MCF 10A (cell line): ENCODE data around the gene TEX261. TPM values are rescaled to one million over a fixed set of nuclear protein-coding genes. Genes with fewer than 3 reads are reported as not detected.

ENCODE experiments used
- BruUV-seq: library from RNA; stranded (reverse); fragments of 400-500 nt; replicated peaks from 2 replicates; lab custom pipeline; 2021; lab: Mats Ljungman, UMichigan
- CTCF ChIA-PET: fragments of 300-600 bp; sonication (Branson Sonifier 250); formaldehyde crosslinking; extraction: SDS; loops from one replicate; lab custom pipeline; 2021; ENCODE audit warnings: antibody characterized with exemption, inconsistent platforms; lab: Yijun Ruan, JAX
- POLR2A ChIA-PET: fragments of 300-600, 350-650 bp; sonication (Branson Sonifier 250); formaldehyde crosslinking; extraction: SDS; loops from one replicate; lab custom pipeline; 2020; ENCODE audit warnings: antibody characterized with exemption, inconsistent platforms; lab: Yijun Ruan, JAX
- DNase-seq: peaks from one replicate; pipeline ENCODE4 v3.0.0-alpha.2; 2018; ENCODE audit not compliant: unreplicated experiment
- H3K27ac Mint-ChIP-seq: one replicate; pipeline ENCODE4 v1.8.0; 2022; ENCODE audit warnings: mild to moderate bottlenecking, low read depth, mixed read lengths; ENCODE audit not compliant: unreplicated experiment
- H3K27me3 Mint-ChIP-seq: one replicate; pipeline ENCODE4 v1.8.0; 2022; ENCODE audit warnings: mixed read lengths; ENCODE audit not compliant: insufficient read depth, unreplicated experiment
- H3K36me3 Mint-ChIP-seq: one replicate; pipeline ENCODE4 v1.8.0; 2022; ENCODE audit warnings: mild to moderate bottlenecking, moderate library complexity, mixed read lengths; ENCODE audit not compliant: insufficient read depth, unreplicated experiment
- H3K4me1 Mint-ChIP-seq: one replicate; pipeline ENCODE4 v1.8.0; 2022; ENCODE audit warnings: mixed read lengths; ENCODE audit not compliant: insufficient read depth, unreplicated experiment
- H3K4me3 Mint-ChIP-seq: one replicate; pipeline ENCODE4 v1.8.0; 2022; ENCODE audit warnings: mild to moderate bottlenecking, moderate library complexity, mixed read lengths; ENCODE audit not compliant: unreplicated experiment
- H3K9me3 Mint-ChIP-seq: one replicate; pipeline ENCODE4 v1.8.0; 2022; ENCODE audit warnings: mixed read lengths; ENCODE audit not compliant: unreplicated experiment
- intact Hi-C: fragments of 100-400 bp; cut with micrococcal nuclease; formaldehyde crosslinking; loops from 2 replicates; pipeline ENCODE4 v1.14.1; 2022
- total RNA-seq: library from RNA; stranded (reverse); gene quantifications from 2 replicates; pipeline ENCODE4 v1.2.3, GENCODE V29; 2022
- TF ChIP-seq, protein P1 (sequence below): fragments of 200-600 bp; IDR thresholded peaks from one replicate; pipeline ENCODE4 v1.8.0; 2022; ENCODE audit warnings: antibody characterized with exemption, mild to moderate bottlenecking; ENCODE audit not compliant: unreplicated experiment

Gene TEX261
- total RNA-seq, 1 experiment from 2014 or later, result 63.2 TPM

DNA sequence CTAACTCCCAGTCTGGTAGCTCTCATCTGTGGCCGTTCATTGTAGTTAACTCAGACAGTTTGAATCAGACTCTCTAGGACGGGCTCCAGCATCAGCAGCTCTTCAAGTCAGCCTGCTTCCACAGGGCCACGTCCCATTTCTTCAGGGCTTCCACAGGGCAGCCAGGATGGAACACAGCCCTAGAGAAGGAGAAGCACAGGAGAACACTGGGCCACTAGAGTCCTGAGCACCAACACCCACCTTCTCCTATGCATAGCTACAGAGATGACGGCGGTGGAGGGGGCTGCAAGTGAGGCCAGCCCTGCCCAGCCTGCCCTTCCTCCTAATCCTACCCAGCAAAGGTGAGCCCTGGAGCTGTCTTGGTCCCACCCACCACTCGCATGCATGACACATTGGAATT is 10.2 kb upstream of the TEX261 start:
- no TSS peak for BruUV-seq

DNA sequence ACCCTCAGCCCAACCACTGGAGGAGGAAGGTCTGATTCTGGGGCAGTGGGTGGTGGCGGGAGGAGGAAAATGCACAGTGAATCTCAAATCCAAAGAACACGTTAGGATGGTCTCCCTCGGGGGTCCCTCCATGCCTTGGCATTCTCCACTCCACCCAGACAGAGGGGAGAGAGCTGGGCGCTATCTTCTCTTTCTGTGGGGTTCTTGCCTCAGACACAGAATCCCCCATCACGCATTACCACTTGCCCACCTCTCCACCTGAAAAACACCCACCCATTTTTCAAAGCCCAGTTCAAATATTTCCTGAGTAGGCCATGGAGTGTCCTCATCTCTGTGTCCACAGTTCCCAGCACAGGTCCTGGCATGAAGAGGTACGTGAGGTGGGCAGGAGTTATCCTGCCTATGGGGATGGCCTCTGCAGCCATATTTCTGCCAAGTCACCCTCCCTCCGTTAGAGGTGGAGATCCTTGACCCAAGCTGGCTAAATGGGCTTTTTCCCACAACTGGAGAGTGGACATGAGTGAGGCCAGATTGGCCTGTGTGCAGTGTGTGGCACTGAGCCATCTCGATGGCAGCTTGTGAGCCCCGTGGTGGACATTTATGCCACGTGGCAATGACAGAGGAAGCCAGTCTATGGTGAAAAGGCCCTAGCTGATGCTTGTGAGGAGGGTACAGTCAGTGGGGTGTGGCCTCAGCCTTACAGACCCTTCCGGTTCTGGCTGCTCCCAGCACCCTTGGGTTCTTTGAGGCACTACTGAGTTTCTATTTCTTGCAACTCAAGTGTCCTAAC is 9.5 kb upstream of the TEX261 start:
- TF ChIP-seq, protein P1, sequence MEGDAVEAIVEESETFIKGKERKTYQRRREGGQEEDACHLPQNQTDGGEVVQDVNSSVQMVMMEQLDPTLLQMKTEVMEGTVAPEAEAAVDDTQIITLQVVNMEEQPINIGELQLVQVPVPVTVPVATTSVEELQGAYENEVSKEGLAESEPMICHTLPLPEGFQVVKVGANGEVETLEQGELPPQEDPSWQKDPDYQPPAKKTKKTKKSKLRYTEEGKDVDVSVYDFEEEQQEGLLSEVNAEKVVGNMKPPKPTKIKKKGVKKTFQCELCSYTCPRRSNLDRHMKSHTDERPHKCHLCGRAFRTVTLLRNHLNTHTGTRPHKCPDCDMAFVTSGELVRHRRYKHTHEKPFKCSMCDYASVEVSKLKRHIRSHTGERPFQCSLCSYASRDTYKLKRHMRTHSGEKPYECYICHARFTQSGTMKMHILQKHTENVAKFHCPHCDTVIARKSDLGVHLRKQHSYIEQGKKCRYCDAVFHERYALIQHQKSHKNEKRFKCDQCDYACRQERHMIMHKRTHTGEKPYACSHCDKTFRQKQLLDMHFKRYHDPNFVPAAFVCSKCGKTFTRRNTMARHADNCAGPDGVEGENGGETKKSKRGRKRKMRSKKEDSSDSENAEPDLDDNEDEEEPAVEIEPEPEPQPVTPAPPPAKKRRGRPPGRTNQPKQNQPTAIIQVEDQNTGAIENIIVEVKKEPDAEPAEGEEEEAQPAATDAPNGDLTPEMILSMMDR, result no peak
- DNase-seq, result no peak
- H3K36me3 Mint-ChIP-seq, result no peaks in the 10 kb centered on the region
- H3K4me1 Mint-ChIP-seq, result no peaks in the 10 kb centered on the region
- ChIA-PET POLR2A (interaction anchor here (0.7 kb wide), 1 partner anchor 131 kb away, joined by 3 read pairs; no protein-coding TSS in a partner anchor), CTCF (interaction anchor here (0.6 kb wide), 1 partner anchor 7 kb away, joined by 4 read pairs; no protein-coding TSS in a partner anchor)
- no peaks in the 10 kb centered on the region for H3K9me3 Mint-ChIP-seq
- H3K4me3 Mint-ChIP-seq, result no peak overlapping the region
- intact Hi-C loops, result no loop called here
- BruUV-seq, result no TSS peak
- no peaks in the 10 kb centered on the region for H3K27me3 Mint-ChIP-seq
- no peak overlapping the region for H3K27ac Mint-ChIP-seq

More for the DNA sequence above, 10.2 kb upstream of the TEX261 start:
- Mint-ChIP-seq H3K27me3 (peaks cover 2% of the 10 kb centered on the region), H3K4me3 (no peak overlapping the region), H3K9me3 (no peaks in the 10 kb centered on the region), H3K36me3 (no peaks in the 10 kb centered on the region), H3K4me1 (no peaks in the 10 kb centered on the region), H3K27ac (no peak overlapping the region)
- intact Hi-C loops, result no loop called here
- ChIA-PET CTCF (interaction anchor here (0.6 to 1.6 kb wide), 3 partner anchors 8 to 40 kb away, joined by 3 to 9 read pairs (median 4); no protein-coding TSS in a partner anchor), POLR2A (no interaction called here)
- TF ChIP-seq, protein P1, result no peak
- no peak for DNase-seq

DNA sequence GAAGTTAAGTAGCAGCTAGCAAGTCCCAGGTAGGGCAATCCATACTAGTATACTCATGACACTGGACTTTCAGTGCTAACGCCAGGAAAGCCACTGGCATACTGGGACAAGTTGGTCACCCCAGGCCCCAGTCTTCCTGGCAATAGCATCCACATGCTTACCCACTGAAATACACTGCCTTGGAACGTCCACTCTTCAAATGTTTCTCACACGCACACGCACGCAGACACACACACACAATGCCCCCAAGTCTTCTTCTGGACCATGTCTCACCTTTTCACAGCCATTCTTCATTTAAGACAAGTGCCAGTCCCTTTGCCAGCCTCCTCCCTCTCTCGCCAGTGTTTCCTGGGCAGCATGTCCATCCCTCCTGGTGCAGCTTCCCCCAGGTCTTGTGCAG is 8.7 kb upstream of the TEX261 start:
- Mint-ChIP-seq H3K4me1 (no peaks in the 10 kb centered on the region), H3K27ac (no peak overlapping the region), H3K4me3 (no peak overlapping the region), H3K36me3 (no peaks in the 10 kb centered on the region), H3K9me3 (no peaks in the 10 kb centered on the region), H3K27me3 (no peaks in the 10 kb centered on the region)
- intact Hi-C loops, result no loop called here
- no TSS peak for BruUV-seq
- TF ChIP-seq, protein P1, result no peak
- no peak for DNase-seq
- ChIA-PET POLR2A (interaction anchor here (0.7 to 1.2 kb wide), 2 partner anchors 16 to 132 kb away, joined by 3 read pairs; no protein-coding TSS in a partner anchor), CTCF (no interaction called here)

DNA sequence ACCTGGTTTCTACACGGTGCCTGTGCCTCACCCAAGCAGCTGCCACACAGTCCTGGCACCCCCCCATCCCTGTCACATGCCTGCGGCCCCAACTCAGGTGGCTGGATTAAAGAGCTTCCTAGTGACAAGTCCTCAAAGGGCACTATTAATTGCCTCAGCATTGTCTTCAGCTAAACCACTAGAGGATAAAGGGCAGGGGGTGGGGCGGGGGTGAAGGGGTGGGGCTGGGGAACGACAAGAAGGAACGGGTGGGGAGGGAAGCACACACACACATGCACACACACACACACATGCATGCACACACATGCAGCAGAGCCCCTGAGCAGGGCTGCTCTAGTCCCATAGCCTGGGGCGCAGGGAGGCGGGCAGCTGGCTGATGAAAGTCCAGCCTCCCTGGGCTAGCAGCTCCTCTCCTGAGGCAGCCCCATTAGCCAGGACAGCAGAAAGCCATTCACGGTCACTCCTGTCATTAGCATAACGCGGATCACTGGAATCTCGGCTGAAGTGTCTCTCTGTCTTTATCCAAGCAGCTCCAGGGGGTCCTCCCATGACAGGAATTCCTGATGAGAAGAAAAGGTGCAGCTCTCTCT is 7.4 kb upstream of the TEX261 start:
- no peaks in the 10 kb centered on the region for H3K4me1 Mint-ChIP-seq
- H3K4me3 Mint-ChIP-seq, result no peak overlapping the region
- ChIA-PET POLR2A (interaction anchor here (1.2 kb wide), 1 partner anchor 17 kb away, joined by 3 read pairs; no protein-coding TSS in a partner anchor), CTCF (interaction anchor here (0.5 to 2.3 kb wide), 19 partner anchors 9 to 315 kb away, joined by 3 to 10 read pairs (median 3); partner anchors contain the start of gene NAGK)
- TF ChIP-seq, protein P1, result no peak
- no peaks in the 10 kb centered on the region for H3K9me3 Mint-ChIP-seq
- DNase-seq, result no peak
- no peak overlapping the region for H3K27ac Mint-ChIP-seq
- intact Hi-C loops, result no loop called here
- H3K27me3 Mint-ChIP-seq, result no peaks in the 10 kb centered on the region
- BruUV-seq, result no TSS peak
- no peaks in the 10 kb centered on the region for H3K36me3 Mint-ChIP-seq
